Activated T-cell treated with anti-CD3 and anti-CD28 coated beads, Interleukin-2, amount 50 U/mL, for 72 hours (primary cell): ENCODE measurements around the gene ACKR3. TPM values are rescaled to one million over a fixed set of nuclear protein-coding genes. Genes with fewer than 3 reads are reported as not detected.

Experiments
- ATAC-seq, 2 donors: fragments of 150-1000 bp; cut with Tn5 transposase; replicated peaks in 1 of 2; 2 replicates each; pipeline ENCODE4 v1.10.0; 2021; ENCODE audit warnings: moderate library complexity in 2 of 2, mild to moderate bottlenecking in 1 of 2
- DNase-seq, 2 donors: peaks; one replicate each; pipeline ENCODE4 v3.0.0; 2021 to 2022; ENCODE audit warnings: mixed read lengths in 1 of 2
- H3K27ac Mint-ChIP-seq: one replicate; pipeline ENCODE4 v1.8.0; 2022; ENCODE audit warnings: mild to moderate bottlenecking, moderate library complexity, mixed read lengths
- H3K27me3 Mint-ChIP-seq: one replicate; pipeline ENCODE4 v1.8.0; 2022; ENCODE audit warnings: low read depth, mixed read lengths
- H3K36me3 Mint-ChIP-seq, 2 donors: one replicate each; pipeline ENCODE4 v1.8.0; 2022; ENCODE audit warnings: mixed read lengths in 2 of 2, mild to moderate bottlenecking in 1 of 2; ENCODE audit not compliant: insufficient read depth in 2 of 2
- H3K4me1 Mint-ChIP-seq: one replicate; pipeline ENCODE4 v1.8.0; 2022; ENCODE audit warnings: low read depth, mixed read lengths
- H3K4me3 Mint-ChIP-seq, 2 donors: one replicate each; pipeline ENCODE4 v1.8.0; 2022; ENCODE audit warnings: mild to moderate bottlenecking in 2 of 2, mixed read lengths in 2 of 2, moderate library complexity in 2 of 2
- H3K9me3 Mint-ChIP-seq, 2 donors: one replicate each; pipeline ENCODE4 v1.8.0; 2022; ENCODE audit warnings: mixed read lengths in 2 of 2
- total RNA-seq, 2 donors: library from RNA; stranded (reverse); gene quantifications; one replicate each; pipeline ENCODE4 v1.2.3, GENCODE V29; 2022

ACKR3 gene
- total RNA-seq, 2 donors from 2014 or later = 0.83 to 1.0 TPM

DNA sequence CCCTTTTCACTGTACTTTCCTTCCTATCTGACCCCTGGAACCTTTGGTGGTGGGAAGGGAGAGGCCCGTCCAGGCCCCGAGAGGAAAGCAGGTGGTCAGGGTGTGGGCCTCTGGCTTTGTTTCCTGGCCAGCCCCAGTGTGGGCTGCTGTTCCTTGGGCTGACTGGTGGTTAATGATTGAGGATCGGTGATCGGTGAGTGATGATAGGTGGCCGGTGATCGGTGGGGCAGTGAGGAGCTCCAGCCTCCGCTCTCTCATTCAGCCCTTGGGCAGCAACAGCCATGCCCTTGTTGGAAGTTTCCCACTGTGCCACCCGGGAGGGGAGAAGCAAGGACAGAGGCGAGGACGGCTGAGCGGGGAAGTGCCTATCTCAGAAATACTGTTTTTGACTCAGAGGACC, 7.3 kb downstream of the ACKR3 start:
- Mint-ChIP-seq H3K36me3 (peaks cover 0 to 6% of the 10 kb centered on the region in 2 donors), H3K27ac (no peak overlapping the region), H3K9me3 (no peaks in the 10 kb centered on the region), H3K4me1 (no peaks in the 10 kb centered on the region), H3K27me3 (no peaks in the 10 kb centered on the region), H3K4me3 (no peak overlapping the region)
- ATAC-seq (no peak), DNase-seq (no peak)

DNA sequence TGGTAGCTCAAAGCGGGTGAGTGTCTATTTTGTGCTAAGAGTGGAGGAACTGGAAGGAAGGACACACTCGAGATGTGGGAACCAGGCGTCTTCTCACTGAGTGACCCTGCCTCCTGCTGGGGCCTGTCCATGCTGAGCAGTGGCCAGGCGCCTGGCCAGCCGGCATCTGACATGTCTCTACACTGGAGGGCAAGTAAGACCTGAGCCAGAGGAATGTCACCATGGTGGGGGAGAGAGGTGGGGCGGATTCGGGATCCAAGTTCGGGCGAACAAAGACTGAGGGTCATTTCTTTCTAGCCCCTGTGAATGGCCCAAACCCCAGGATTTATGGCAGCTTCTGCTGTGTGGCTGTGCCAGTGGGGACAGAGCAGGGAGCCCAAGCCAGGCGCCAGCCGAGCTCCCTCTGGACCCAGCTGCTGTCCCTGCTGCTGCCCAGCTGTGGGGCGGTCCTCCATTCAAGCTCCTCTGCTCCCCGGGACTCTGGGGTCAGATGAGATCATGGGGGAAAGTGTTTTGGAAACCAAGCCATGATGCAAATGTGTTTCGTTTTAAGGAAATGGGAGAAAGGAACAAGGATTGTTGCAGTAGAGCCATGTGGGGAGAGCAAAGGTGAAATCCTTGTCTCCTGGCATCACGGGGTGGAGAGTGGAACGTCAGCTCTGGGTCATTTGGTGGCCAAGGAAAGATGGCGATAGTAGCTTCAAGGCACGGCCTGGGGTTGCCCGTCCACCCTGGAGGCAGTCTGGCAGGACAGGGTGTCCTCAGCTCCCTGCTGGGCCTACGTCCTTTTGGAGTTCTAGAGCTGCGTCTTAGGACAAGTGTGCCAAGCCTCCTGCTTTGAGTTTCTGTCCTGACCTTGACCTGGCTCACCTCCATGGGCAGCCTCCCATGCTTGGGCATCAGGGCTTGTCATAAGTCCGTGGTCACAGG, 8.1 kb downstream of the ACKR3 start:
- no peaks in the 10 kb centered on the region for H3K4me1 Mint-ChIP-seq

DNA sequence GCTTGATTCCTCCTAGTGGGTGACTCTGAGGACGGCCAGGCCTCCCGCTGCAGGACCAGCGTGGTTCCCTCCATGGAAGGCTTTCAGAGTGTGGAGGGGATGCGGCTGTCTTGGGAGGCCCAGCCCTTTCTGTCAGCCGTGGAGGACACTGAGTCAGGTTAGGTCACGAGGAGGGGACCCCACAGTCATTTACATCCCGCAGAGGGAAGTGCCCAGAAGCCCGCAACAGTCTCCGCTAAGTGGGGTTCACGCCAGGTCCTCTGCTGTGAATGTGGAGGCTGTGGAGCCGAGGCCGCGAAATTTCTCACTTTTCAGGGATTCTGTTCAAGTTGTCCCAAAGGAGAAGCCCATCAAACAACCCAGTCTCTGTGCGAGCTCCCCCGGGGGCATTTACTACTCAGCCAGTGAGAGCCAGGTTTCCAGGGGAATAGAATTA, 8.8 kb downstream of the ACKR3 start:
- H3K36me3 Mint-ChIP-seq = peaks cover 0 to 6% of the 10 kb centered on the region in 2 donors
- no peak for ATAC-seq
- H3K27ac Mint-ChIP-seq = no peak overlapping the region
- H3K9me3 Mint-ChIP-seq = no peaks in the 10 kb centered on the region
- H3K4me3 Mint-ChIP-seq = no peak overlapping the region
- no peak for DNase-seq
- no peaks in the 10 kb centered on the region for H3K27me3 Mint-ChIP-seq
- H3K4me1 Mint-ChIP-seq = no peaks in the 10 kb centered on the region

More for the DNA sequence above, 8.1 kb downstream of the ACKR3 start:
- H3K27ac Mint-ChIP-seq = no peak overlapping the region
- H3K27me3 Mint-ChIP-seq = no peaks in the 10 kb centered on the region
- no peaks in the 10 kb centered on the region for H3K9me3 Mint-ChIP-seq
- DNase-seq = no peak
- no peak overlapping the region for H3K4me3 Mint-ChIP-seq
- peaks cover 0 to 6% of the 10 kb centered on the region in 2 donors for H3K36me3 Mint-ChIP-seq
- ATAC-seq = no peak

DNA sequence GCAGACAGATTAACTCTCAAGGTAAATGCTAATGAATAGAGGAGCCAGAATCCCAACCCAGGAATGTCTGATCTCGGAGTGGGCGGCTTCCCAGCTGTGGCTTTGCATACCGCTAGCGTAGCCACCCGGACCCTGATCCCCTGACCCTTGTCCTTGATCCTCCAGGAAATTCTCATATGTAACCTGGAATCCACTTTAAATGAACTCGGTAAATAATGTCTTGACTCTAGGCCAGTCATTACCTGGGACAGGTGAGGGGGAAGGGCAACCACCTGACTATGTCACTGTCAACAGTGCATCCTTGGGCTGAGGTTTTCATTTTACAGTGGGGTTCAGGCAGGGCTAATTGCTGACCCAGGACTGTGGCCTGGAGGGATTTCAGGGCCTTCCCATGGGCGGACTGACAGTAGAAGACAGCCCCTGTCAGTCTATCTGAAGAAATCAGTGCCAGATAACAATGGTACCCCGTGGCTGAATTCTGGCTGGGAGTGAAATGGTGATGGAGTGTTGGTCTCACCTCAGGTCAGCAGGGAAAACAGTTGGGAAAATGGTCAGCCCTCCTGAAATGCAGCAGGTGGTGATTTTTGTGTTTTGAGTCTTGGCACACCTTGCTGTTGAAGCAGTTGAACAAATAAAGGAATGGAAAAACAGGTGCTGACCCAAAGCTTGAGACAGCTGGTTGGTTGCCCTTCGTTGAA, 9.6 kb downstream of the ACKR3 start:
- no peak overlapping the region for H3K27ac Mint-ChIP-seq
- ATAC-seq = no peak
- no peaks in the 10 kb centered on the region for H3K9me3 Mint-ChIP-seq
- no peak overlapping the region for H3K4me3 Mint-ChIP-seq
- H3K4me1 Mint-ChIP-seq = no peaks in the 10 kb centered on the region
- H3K36me3 Mint-ChIP-seq = peaks cover 0 to 6% of the 10 kb centered on the region in 2 donors
- no peak for DNase-seq
- H3K27me3 Mint-ChIP-seq = no peaks in the 10 kb centered on the region

DNA sequence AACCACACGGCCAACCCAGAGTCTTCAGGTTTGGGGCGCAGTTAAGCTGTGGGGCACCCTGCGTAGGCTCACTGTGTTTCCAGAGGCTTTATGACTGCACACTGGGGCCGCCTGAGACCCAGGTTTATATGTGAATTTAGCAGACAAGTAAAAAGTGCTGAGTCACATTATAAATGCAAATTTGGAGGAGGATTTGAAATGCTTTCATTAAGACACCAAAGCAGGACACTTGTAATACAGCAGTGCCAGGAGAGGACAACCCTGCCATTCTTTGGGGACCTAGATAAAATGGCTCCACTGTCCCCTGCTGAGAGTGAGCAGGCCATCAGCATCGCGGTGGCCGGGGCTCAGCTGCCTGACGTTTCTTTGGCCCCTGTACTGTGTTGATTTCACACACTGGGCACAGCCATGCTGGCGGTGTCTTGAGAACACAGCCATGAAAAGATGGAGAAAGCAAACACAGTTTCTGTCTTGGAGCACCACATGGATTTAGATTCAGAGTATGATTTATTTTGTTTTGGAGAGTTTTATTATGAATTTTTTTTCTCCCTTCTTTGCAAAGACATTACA, 10.2 kb downstream of the ACKR3 start:
- DNase-seq = no peak
- no peak overlapping the region for H3K27ac Mint-ChIP-seq
- H3K4me3 Mint-ChIP-seq = no peak overlapping the region
- peaks cover 0 to 6% of the 10 kb centered on the region in 2 donors for H3K36me3 Mint-ChIP-seq
- H3K4me1 Mint-ChIP-seq = no peaks in the 10 kb centered on the region
- no peaks in the 10 kb centered on the region for H3K9me3 Mint-ChIP-seq
- no peaks in the 10 kb centered on the region for H3K27me3 Mint-ChIP-seq
- ATAC-seq = no peak

DNA sequence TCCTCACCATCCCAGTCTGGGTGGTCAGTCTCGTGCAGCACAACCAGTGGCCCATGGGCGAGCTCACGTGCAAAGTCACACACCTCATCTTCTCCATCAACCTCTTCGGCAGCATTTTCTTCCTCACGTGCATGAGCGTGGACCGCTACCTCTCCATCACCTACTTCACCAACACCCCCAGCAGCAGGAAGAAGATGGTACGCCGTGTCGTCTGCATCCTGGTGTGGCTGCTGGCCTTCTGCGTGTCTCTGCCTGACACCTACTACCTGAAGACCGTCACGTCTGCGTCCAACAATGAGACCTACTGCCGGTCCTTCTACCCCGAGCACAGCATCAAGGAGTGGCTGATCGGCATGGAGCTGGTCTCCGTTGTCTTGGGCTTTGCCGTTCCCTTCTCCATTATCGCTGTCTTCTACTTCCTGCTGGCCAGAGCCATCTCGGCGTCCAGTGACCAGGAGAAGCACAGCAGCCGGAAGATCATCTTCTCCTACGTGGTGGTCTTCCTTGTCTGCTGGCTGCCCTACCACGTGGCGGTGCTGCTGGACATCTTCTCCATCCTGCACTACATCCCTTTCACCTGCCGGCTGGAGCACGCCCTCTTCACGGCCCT, 11.2 kb downstream of the ACKR3 start:
- DNase-seq (no peak), ATAC-seq (no peak)
- no peak overlapping the region for H3K27ac Mint-ChIP-seq
- H3K36me3 Mint-ChIP-seq = peaks cover 0 to 6% of the 10 kb centered on the region in 2 donors
- H3K4me3 Mint-ChIP-seq = no peak overlapping the region
- no peaks in the 10 kb centered on the region for H3K27me3 Mint-ChIP-seq
- no peaks in the 10 kb centered on the region for H3K4me1 Mint-ChIP-seq
- no peaks in the 10 kb centered on the region for H3K9me3 Mint-ChIP-seq

DNA sequence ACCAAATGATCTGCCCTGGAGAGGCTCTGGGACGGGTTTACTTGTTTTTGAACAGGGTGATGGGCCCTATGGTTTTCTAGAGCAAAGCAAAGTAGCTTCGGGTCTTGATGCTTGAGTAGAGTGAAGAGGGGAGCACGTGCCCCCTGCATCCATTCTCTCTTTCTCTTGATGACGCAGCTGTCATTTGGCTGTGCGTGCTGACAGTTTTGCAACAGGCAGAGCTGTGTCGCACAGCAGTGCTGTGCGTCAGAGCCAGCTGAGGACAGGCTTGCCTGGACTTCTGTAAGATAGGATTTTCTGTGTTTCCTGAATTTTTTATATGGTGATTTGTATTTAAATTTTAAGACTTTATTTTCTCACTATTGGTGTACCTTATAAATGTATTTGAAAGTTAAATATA, 11.9 kb downstream of the ACKR3 start:
- Mint-ChIP-seq H3K4me1 (no peaks in the 10 kb centered on the region), H3K9me3 (no peaks in the 10 kb centered on the region), H3K27ac (no peak overlapping the region), H3K36me3 (peaks cover 0 to 6% of the 10 kb centered on the region in 2 donors), H3K27me3 (no peaks in the 10 kb centered on the region), H3K4me3 (no peak overlapping the region)
- DNase-seq (no peak), ATAC-seq (no peak)

DNA sequence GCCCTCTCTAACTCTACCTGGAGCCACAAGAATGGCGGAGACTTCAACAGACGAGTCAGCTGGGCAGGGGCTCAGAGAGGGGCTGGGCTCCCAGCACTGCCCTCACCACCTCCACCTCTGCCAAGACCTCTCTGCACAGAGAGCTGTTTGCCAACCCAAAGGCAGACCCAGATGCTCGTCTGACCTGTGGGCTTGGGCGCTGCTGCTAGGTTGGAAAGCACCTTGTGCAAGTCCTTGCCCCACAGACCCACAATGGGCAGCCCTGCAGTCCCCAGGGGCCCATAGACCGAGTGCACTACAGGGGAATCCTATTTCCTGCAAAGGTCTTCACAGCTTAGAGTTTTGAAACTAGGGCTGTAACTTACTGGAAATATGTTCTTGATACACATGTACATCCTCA, 13.3 kb downstream of the ACKR3 start:
- peaks cover 0 to 1% of the 10 kb centered on the region in 2 donors for H3K9me3 Mint-ChIP-seq
- H3K27ac Mint-ChIP-seq = no peak overlapping the region
- no peak for ATAC-seq
- no peak overlapping the region for H3K4me3 Mint-ChIP-seq
- DNase-seq = no peak
- no peaks in the 10 kb centered on the region for H3K4me1 Mint-ChIP-seq
- peaks cover 0 to 6% of the 10 kb centered on the region in 2 donors for H3K36me3 Mint-ChIP-seq
- H3K27me3 Mint-ChIP-seq = no peaks in the 10 kb centered on the region

DNA sequence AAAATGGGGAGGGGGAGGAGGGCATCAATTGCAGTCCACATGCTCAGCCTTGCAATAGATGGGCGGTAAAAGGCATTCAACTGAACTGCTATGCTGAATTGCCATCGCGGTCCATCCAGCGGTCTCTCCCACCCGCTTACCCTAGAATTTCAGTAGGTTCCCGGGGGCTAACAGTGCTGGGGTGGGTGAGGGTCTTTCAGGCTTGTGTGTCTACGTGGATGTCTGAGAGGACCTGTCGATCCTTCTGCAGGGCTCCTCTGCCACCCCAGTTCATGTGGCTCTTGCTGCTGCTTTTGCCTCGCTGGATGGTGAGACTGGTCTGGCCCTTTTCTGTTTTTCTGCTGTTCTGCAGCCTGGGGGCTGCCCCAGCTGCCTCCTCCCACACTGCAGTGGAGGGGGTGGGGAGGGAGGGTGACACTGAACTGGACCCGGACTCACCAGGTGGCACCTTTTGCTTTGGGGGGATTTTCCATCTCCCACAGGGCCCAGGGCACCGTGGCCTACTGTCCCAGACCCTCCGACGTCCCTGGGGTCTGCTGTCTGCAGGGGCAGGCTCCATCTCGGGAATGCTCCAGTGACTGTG, 14.1 kb downstream of the ACKR3 start:
- H3K27me3 Mint-ChIP-seq = no peaks in the 10 kb centered on the region
- H3K4me1 Mint-ChIP-seq = no peaks in the 10 kb centered on the region
- H3K27ac Mint-ChIP-seq = no peak overlapping the region
- DNase-seq (no peak), ATAC-seq (no peak)
- H3K9me3 Mint-ChIP-seq = peaks cover 0 to 1% of the 10 kb centered on the region in 2 donors
- H3K36me3 Mint-ChIP-seq = peaks cover 0 to 6% of the 10 kb centered on the region in 2 donors
- H3K4me3 Mint-ChIP-seq = no peak overlapping the region

DNA sequence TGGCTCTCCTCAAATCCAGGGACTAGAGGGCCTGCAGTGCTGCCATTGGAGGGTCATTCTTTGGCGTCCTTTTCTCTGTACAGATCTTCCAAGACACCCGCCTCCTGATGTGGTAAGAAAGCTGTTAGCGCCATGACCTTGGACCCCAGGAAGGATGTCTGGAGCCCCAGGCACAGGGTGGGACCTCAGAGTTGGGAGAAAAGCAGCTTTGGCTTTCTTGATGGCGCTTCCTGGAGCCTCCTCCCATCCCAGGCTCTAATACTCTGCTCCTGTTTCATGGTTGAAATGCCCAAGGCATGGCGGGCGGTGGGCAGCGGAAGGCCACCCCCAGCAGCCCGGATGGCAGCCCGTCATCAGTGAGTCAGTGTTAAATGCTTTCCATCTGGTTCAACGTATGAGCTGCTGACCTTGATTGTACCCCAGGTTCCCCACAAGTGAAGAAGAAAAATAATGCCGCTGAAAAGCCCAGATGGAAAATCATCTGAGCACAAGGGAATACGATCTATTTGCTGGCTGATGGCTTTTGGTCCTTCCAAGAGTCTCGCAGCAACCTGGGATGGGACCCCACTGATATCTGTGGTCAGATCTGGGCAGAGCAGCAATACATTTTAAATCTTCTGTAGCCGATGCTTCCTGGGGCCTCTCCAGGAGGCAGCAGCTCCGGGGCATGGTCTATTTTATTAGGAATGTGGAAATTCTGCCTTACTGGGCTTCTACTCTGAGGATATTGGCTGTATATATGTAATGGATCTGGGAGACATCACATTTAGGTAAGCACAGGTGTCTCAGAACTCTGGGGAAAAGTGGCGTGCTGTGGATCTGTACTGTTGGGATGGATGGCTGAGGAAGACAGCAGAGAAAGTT, 15.1 kb downstream of the ACKR3 start:
- peaks cover 0 to 1% of the 10 kb centered on the region in 2 donors for H3K9me3 Mint-ChIP-seq
- DNase-seq (no peak), ATAC-seq (no peak)
- no peaks in the 10 kb centered on the region for H3K27me3 Mint-ChIP-seq
- H3K27ac Mint-ChIP-seq = no peak overlapping the region
- peaks cover 0 to 6% of the 10 kb centered on the region in 2 donors for H3K36me3 Mint-ChIP-seq
- no peak overlapping the region for H3K4me3 Mint-ChIP-seq
- no peaks in the 10 kb centered on the region for H3K4me1 Mint-ChIP-seq

DNA sequence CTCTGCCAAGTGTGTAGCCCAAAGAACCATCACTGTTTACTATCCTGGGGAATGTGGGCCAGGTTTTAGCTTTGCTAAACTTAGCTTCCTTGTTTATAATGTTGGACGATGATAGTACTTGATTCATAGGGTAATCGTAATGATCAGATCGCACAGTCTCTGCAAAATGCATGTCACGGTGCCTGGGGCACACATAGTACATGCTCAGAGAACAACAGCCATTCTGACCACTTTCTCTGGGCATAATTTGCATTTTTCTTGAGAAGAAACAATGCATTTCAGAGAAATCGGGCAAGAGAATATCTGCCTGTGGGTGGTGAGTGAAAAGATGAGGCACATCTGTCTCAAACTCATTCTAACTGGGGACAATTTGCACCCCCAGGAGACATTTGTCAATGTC, 16.3 kb downstream of the ACKR3 start:
- H3K9me3 Mint-ChIP-seq = peaks cover 0 to 1% of the 10 kb centered on the region in 2 donors
- no peaks in the 10 kb centered on the region for H3K27me3 Mint-ChIP-seq
- no peak for ATAC-seq
- peaks cover 0 to 3% of the 10 kb centered on the region in 2 donors for H3K36me3 Mint-ChIP-seq
- no peaks in the 10 kb centered on the region for H3K4me1 Mint-ChIP-seq
- H3K27ac Mint-ChIP-seq = no peak overlapping the region
- H3K4me3 Mint-ChIP-seq = no peak overlapping the region
- no peak for DNase-seq
